ENCODE measurements around the gene LRRC26. TPM values are rescaled to one million over a fixed set of nuclear protein-coding genes. Genes with fewer than 3 reads are reported as not detected.

LRRC26 gene
- total RNA-seq, 1 experiment from 2014 or later, result not detected

GRCh38 chr9:137214620-137215019 lies 44.8 kb upstream of the LRRC26 start:
- Histone ChIP-seq H3K27me3 (replicated peaks; ENCODE audit: insufficient read depth, low read depth, low read length, poor library complexity) (no peaks in the 10 kb centered on the region), H3K27ac (ENCODE audit: low read depth, low read length, poor library complexity, severe bottlenecking) (no peak overlapping the region), H3K4me3 (ENCODE audit: low read depth, low read length, poor library complexity, severe bottlenecking) (no peak overlapping the region), H3K4me1 (ENCODE audit: insufficient read depth, low read length, poor library complexity, severe bottlenecking) (no peaks in the 10 kb centered on the region), H3K9me3 (ENCODE audit: low read depth, low read length, poor library complexity, severe bottlenecking) (no peaks in the 10 kb centered on the region), H3K36me3 (ENCODE audit: insufficient read depth, low read length, poor library complexity, severe bottlenecking) (peaks cover 5% of the 10 kb centered on the region)
- ChIA-PET CTCF (interaction anchor here (0.6 kb wide), 1 partner anchor 168 kb away, joined by 4 read pairs; no protein-coding TSS in a partner anchor), POLR2A (ENCODE audit: low non-redundant PET) (interaction anchor here (0.5 kb wide), 1 partner anchor 83 kb away, joined by 6 read pairs; no protein-coding TSS in a partner anchor)
- intact Hi-C loops (cut with micrococcal nuclease; ENCODE audit: unreplicated experiment), result no loop called here
- DNase-seq (ENCODE audit: low spot score), result no peak
- no peak for TF ChIP-seq EZH2 (IDR thresholded peaks at IDR 0.05; ENCODE audit: borderline replicate concordance, low read depth, low read length, poor library complexity, severe bottlenecking)
- TF ChIP-seq CTCF (conservative IDR thresholded peaks at IDR 0.05; ENCODE audit: low read depth, low read length), result no peak
- BruUV-seq (replicated peaks), result no TSS peak

GRCh38 chr9:137213160-137214060 lies 43.6 kb upstream of the LRRC26 start:
- Histone ChIP-seq H3K9me3 (ENCODE audit: low read depth, low read length, poor library complexity, severe bottlenecking) (no peaks in the 10 kb centered on the region), H3K4me3 (ENCODE audit: low read depth, low read length, poor library complexity, severe bottlenecking) (no peak overlapping the region), H3K4me1 (ENCODE audit: insufficient read depth, low read length, poor library complexity, severe bottlenecking) (no peaks in the 10 kb centered on the region), H3K36me3 (ENCODE audit: insufficient read depth, low read length, poor library complexity, severe bottlenecking) (peaks cover 5% of the 10 kb centered on the region), H3K27ac (ENCODE audit: low read depth, low read length, poor library complexity, severe bottlenecking) (no peak overlapping the region), H3K27me3 (replicated peaks; ENCODE audit: insufficient read depth, low read depth, low read length, poor library complexity) (no peaks in the 10 kb centered on the region)
- TF ChIP-seq EZH2 (IDR thresholded peaks at IDR 0.05; ENCODE audit: borderline replicate concordance, low read depth, low read length, poor library complexity, severe bottlenecking) (no peak), CTCF (conservative IDR thresholded peaks at IDR 0.05; ENCODE audit: low read depth, low read length) (no peak)
- CTCF ChIA-PET, result interaction anchor here (0.8 kb wide), 1 partner anchor 12 kb away, joined by 4 read pairs; no protein-coding TSS in a partner anchor
- no peak for DNase-seq (ENCODE audit: low spot score)
- POLR2A ChIA-PET (ENCODE audit: low non-redundant PET), result interaction anchor here (0.6 kb wide), 1 partner anchor 11 kb away, joined by 8 read pairs; no protein-coding TSS in a partner anchor
- intact Hi-C loops (cut with micrococcal nuclease; ENCODE audit: unreplicated experiment), result no loop called here
- BruUV-seq (replicated peaks), result no TSS peak

GRCh38 chr9:137212520-137212919 lies 42.7 kb upstream of the LRRC26 start:
- Histone ChIP-seq H3K27me3 (replicated peaks; ENCODE audit: insufficient read depth, low read depth, low read length, poor library complexity) (no peaks in the 10 kb centered on the region), H3K36me3 (ENCODE audit: insufficient read depth, low read length, poor library complexity, severe bottlenecking) (peaks cover 5% of the 10 kb centered on the region), H3K27ac (ENCODE audit: low read depth, low read length, poor library complexity, severe bottlenecking) (no peak overlapping the region), H3K4me1 (ENCODE audit: insufficient read depth, low read length, poor library complexity, severe bottlenecking) (no peaks in the 10 kb centered on the region), H3K9me3 (ENCODE audit: low read depth, low read length, poor library complexity, severe bottlenecking) (no peaks in the 10 kb centered on the region), H3K4me3 (ENCODE audit: low read depth, low read length, poor library complexity, severe bottlenecking) (no peak overlapping the region)
- TF ChIP-seq EZH2 (IDR thresholded peaks at IDR 0.05; ENCODE audit: borderline replicate concordance, low read depth, low read length, poor library complexity, severe bottlenecking) (no peak), CTCF (conservative IDR thresholded peaks at IDR 0.05; ENCODE audit: low read depth, low read length) (no peak)
- POLR2A ChIA-PET (ENCODE audit: low non-redundant PET), result interaction anchor here (0.6 kb wide), 1 partner anchor 10 kb away, joined by 8 read pairs; no protein-coding TSS in a partner anchor
- no TSS peak for BruUV-seq (replicated peaks)
- CTCF ChIA-PET, result interaction anchor here (0.8 kb wide), 1 partner anchor 12 kb away, joined by 4 read pairs; no protein-coding TSS in a partner anchor
- DNase-seq (ENCODE audit: low spot score), result no peak
- intact Hi-C loops (cut with micrococcal nuclease; ENCODE audit: unreplicated experiment), result no loop called here

Data from A673 (cell line).